Inflammatory macrophage treated with lipopolysaccharide for 4 hours (primary cell): ENCODE measurements around the gene UGT1A7.
"Not testable (repeated sequence)": the region's sequence is repeated elsewhere in the genome, so short reads cannot be mapped to it uniquely, and the experiment has no call there.

Experiments used
- DNase-seq: peaks from one replicate; pipeline ENCODE4 v3.0.0-alpha.2; 2020

Gene UGT1A7

DNA sequence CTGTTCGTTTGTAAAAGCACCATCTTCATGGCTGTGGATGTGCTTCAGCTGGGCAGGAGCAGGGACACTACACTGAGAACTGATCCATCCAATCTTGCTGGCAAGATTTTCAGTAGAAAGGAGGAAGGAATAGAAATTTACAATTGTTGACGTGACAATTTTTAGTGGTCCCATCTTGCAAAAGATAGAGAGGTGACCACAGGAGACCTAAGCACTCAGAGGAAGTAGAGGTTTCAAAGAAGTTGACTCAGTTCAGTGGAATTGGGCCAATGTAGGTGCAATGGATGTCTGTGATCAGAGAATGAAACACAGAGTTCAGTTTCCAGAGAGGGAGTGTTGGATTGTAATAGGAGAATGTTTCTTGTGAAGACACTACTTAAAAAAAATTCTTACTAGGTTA, 32.4 kb downstream of the UGT1A7 start:
- no peak for DNase-seq

DNA sequence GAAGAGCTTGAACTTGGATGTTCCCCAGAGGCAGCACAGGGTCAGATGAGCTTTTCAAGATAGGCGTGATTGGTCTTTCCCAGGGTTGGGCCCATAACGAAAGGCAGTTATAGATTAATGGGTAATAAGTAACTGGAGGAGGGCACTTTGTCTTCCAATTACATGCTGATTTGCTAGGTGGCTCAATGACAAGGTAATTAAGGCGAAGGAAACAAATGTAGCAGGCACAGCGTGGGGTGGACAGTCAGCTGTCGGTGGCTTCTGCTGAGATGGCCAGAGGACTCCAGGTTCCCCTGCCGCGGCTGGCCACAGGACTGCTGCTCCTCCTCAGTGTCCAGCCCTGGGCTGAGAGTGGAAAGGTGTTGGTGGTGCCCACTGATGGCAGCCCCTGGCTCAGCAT, 36.9 kb downstream of the UGT1A7 start, which contains the start of gene UGT1A4:
Gene UGT1A4 (plus strand): TSS at position 185 of the 400 bp plus-strand sequence. CDS start 85 bp downstream, at position 270.
- no peak for DNase-seq

- no peak for DNase-seq
These were observed 47.1 kb downstream of the UGT1A7 start, which contains the start of gene UGT1A3 for GRCh38 chr2:233728723-233729301. TSS of gene UGT1A3 (plus strand) at chr2:233729042. CDS start at chr2:233729127, 85 bp downstream.

DNA sequence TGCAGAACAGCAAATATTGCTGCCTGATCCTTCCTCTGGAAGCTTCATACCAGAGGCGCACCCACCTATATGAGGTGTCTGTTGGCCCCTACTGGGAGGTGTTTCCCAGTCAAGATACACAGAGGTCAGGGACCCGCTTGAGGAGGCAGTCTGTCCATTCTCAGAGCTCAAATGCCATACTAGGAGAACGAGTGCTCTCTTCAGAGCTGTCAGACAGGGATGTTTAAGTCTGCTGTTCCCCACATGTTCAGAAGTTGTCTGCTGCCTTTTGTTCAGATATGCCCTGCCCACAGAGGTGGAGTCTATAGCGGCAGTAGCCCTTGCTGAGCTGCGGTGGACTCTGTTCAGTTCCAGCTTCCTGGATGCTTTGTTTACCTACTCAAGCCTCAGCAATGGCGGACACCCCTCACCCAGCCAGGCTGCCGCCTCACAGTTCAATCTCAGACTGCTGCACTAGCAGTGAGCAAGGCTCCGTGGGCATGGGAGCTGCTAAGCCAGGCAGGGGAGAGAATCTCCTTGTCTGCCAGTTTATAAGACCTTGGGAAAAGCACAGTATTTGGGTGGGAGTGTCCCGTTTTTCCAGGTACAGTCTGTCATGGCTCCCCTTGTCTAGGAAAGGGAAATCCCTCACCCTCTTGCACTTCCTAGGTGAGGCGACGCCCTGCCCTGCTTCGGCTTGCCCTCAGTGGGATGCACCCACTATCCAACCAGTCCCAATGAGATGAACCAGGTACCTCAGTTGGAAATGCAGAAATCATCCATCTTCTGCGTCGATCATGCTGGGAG, 55.4 kb downstream of the UGT1A7 start:
- not testable (repeated sequence) for DNase-seq

GRCh38 chr2:233740870-233741269, 59.2 kb downstream of the UGT1A7 start:
- no peak for DNase-seq

DNA sequence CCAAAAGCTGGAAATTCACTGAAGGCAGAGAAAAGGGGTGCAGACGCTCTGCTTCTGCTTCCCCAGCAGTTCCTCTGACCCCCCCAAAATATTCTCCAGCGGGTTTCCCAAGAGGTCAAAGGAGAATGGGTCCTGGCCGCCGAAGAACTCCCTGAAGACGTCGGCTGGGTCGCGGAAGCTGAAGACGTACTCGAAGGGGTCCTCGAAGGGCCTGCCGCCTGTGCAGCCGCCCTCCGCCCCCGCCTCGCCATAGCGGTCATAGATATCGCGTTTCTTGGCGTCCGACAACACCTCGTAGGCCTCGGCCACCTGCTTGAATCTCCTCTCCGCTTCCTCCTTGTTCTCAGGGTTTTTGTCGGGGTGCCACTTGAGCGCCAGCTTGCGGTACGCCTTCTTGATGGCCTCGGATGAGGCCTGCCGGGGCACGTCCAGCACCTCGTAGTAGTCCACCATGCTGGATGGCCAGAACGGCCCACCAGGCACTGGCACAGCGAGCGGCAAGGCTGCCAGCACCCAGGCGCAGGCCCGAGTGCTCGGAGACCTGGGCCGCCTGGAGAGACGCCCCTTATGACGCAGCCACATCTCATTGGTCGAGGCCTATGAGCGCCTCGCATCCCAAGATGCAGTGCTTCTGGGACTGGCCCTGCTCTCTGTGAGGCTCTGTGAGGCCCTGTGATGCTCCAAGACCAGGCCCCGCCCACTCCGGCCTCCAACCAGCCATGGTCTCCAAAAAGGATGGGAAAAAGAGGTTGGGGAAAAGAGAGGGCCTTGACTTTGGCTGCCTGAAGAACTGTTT, 62.0 kb downstream of the UGT1A7 start:
- no peak for DNase-seq

GRCh38 chr2:233745073-233745755, 63.5 kb downstream of the UGT1A7 start:
- DNase-seq = no peak

GRCh38 chr2:233745838-233746237, 64.1 kb downstream of the UGT1A7 start:
- not testable (repeated sequence) for DNase-seq

GRCh38 chr2:233746475-233747282, 65.0 kb downstream of the UGT1A7 start:
- no peak for DNase-seq

GRCh38 chr2:233747283-233747544, 65.5 kb downstream of the UGT1A7 start:
- no peak for DNase-seq

DNA sequence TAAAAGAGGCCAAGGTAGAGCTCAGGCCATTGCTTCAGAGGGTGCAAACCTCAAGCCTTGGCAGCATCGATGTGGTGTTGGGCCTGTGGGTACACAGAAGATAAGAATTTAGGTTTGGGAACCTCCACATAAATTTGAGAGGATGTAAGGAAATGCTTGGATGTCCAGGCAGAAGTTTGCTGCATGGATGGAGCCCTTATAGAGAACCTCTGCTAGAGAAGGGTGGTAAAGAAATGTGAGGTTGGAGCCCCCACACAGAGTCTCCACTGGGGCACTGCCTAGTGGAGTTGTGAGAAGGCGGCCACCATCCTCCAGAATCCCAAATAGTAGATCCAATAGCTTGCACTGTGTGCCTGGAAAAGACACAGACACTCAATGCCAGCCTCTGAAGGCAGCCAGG, 69.0 kb downstream of the UGT1A7 start:
- not testable (repeated sequence) for DNase-seq

DNA sequence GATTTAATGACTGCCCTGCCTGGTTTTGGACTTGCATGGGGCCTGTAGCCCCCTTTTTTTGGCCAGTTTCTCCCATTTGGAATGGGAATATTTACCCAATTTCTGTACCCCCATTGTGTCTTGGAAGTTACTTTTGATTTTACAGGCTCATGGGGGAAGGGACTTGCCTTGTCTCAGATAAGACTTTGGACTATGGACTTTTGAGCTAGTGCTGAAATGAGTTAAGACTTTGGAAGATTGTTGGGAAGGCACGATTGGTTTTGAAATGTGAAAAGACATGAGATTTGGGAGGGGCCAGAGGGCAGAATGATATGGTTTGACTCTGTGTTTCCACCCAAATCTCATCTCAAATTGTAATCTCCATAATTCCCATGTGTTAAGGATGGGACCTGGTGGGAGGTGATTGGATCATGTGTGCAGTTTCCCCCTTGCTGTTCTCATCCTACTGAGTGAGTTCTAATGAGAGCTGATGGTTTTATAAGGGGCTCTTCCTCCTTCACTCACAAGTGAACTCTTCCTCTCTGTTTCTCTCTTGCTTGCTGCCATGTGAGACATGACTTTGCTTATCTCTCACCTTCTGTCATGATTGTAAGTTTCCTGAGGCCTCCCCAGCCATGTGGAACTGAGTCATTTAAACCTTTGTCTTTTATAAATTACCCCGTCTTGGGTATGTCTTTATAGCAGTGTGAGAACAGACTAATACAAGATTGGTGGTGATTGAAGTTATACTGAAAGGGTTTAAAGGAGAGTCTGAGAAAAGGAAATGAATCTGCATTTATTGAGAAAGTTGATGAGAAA, 69.7 kb downstream of the UGT1A7 start:
- not testable (repeated sequence) for DNase-seq

DNA sequence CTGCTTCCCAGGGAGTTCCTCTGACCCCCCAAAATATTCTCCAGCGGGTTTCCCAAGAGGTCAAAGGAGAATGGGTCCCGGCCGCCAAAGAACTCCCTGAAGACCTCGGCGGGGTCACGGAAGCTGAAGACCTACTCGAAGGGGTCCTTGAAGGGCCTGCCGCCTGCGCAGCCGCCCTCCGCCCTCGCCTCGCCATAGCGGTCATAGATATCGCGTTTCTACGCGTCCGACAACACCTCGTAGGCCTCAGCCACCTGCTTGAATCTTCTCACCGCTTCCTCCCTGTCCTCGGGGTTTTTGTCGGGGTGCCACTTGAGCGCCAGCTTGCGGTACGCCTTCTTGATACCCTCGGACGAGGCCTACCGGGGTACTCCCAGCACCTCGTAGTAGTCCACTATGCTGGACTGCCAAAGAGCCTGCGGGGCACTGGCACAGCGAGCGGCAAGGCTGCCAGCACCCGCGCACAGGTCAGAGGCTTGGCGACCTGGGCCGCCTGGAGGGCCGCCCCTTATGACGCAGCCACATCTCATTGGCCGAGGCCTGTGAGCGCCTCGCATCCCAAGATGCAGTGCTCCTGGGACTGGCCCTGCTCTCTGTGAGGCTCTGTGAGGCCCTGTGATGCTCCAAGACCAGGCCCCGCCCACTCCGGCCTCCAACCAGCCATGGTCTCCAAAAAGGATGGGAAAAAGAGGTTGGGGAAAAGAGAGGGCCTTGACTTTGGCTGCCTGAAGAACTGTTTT, 73.3 kb downstream of the UGT1A7 start:
- DNase-seq = no peak

DNA sequence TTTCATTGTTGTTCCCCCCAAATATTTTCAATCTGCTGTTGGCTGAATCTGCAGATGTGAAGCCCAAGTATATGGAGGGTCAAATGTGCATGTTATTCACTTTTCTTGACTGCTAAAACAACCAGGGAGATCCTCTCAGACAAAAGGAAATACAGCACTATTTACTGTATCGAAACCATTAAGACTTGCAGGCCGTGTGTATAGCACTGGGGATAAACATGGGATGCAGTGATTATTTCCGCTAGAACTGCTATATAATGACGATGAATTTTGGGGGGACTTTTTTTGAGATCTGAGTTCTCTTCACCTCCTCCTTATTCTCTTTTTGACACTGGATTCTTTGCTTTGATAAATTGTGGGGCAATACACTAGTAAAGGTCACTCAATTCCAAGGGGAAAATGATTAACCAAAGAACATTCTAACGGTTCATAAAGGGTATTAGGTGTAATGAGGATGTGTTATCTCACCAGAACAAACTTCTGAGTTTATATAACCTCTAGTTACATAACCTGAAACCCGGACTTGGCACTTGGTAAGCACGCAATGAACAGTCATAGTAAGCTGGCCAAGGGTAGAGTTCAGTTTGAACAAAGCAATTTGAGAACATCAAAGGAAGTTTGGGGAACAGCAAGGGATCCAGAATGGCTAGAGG, 74.9 kb downstream of the UGT1A7 start:
- no peak for DNase-seq

- no peak for DNase-seq
These were observed 76.4 kb downstream of the UGT1A7 start for GRCh38 chr2:233758141-233758540.

DNA sequence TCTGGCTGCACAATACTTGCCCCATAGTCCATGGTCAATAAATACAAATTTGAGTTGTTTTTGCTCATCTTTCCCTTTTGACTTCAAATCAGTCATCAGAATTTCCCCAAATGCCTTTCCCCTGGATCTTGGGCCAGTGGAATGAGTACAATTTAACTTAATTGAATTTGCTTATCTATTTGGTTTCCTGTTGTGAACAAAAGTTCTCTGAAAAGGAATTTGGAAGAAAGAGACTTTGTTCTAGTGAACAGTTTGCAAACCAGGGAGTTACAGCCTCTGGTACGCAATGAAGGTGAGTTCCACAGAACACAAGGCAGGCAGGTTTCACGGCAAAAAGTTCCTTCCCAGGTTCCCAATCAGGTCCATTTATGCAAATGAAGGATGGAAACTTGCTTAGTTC, 77.1 kb downstream of the UGT1A7 start:
- DNase-seq = no peak

DNA sequence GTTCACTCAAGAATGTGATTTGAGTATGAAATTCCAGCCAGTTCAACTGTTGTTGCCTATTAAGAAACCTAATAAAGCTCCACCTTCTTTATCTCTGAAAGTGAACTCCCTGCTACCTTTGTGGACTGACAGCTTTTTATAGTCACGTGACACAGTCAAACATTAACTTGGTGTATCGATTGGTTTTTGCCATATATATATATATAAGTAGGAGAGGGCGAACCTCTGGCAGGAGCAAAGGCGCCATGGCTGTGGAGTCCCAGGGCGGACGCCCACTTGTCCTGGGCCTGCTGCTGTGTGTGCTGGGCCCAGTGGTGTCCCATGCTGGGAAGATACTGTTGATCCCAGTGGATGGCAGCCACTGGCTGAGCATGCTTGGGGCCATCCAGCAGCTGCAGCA, 78.3 kb downstream of the UGT1A7 start, which contains the start of gene UGT1A1:
Gene UGT1A1 (plus strand): TSS at position 228 of the 400 bp plus-strand sequence. CDS start 18 bp downstream, at position 246.
- no peak for DNase-seq

DNA sequence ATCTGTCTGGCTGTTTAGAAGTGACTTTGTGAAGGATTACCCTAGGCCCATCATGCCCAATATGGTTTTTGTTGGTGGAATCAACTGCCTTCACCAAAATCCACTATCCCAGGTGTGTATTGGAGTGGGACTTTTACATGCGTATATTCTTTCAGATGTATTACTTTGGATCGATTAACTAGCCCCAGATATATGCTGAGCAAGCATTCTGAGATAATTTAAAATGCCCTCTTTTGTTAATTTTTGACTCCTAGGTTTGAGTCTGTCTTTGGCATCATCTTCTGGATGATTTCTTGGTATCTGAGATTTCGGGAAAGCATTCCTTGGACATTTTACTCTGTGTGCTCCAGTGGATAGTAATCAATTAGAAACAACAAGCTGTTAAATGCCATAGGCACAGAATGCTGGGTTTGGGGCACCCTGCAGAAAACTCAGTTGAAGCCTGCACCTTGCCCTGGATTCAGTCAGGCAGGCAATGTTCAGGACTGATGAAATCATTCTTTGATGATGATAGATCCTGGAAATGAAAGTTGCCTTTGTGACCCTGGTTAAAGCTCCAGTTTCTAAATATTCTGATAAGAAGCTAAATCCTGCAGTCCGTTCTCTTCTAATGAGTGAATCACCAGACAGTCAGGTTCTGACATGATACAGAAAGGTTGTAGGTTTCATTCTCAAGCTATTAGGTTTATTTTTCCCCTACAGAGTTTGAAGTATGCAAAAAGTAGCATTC, 79.5 kb downstream of the UGT1A7 start:
- no peak for DNase-seq

DNA sequence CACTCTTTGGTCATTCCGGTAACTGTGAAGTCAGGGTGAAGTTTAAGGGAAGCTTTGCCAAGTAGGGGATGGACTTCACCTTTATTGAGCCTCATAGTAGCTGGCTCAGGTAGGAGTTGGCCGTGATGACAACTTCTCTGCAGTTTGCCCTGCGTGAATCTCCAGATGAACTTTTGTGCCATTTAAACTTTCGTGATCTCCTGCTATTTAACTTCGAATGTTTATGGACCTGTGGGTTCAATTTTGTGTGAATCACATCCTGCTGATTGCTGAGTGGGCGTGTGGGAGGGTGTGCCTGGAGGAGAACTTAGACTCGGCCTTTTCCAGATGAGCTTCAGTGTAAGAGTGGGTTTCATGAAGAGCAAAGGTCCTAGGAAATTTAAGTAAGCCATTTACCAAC, 82.6 kb downstream of the UGT1A7 start:
- no peak for DNase-seq
